Liver (tissue), 9 donors: ENCODE measurements around the gene GPI. TPM values are rescaled to one million over a fixed set of nuclear protein-coding genes. Genes with fewer than 3 reads are reported as not detected.
"Not testable (repeated sequence)": the region's sequence is repeated elsewhere in the genome, so short reads cannot be mapped to it uniquely, and the experiment has no call there.

Experiments
- DNase-seq: peaks from one replicate; pipeline ENCODE4 v3.0.0-alpha.2; 2017; ENCODE audit warnings: low spot score
- H3K27ac ChIP-seq, 2 donors: one replicate each; pipeline ENCODE4 v1.7.0; 2013; ENCODE audit warnings: inconsistent platforms in 2 of 2, low read length in 2 of 2, control low read depth in 1 of 2, low read depth in 1 of 2, mild to moderate bottlenecking in 1 of 2
- H3K27me3 ChIP-seq, 4 donors: one replicate each; pipeline versions ENCODE4 v1.6.1 to v1.7.0; 2013; ENCODE audit warnings: low read length in 3 of 4, inconsistent platforms in 1 of 4, mild to moderate bottlenecking in 1 of 4, moderate library complexity in 1 of 4; ENCODE audit not compliant: control insufficient read depth in 4 of 4, insufficient read depth in 4 of 4
- H3K36me3 ChIP-seq, 4 donors: one replicate each; pipeline versions ENCODE4 v1.6.1 to v1.7.0; 2013; ENCODE audit warnings: low read length in 3 of 4, mild to moderate bottlenecking in 3 of 4, low read depth in 1 of 4, moderate library complexity in 1 of 4; ENCODE audit not compliant: control insufficient read depth in 4 of 4, insufficient read depth in 3 of 4
- H3K4me1 ChIP-seq, 4 donors: one replicate each; pipeline versions ENCODE4 v1.6.1 to v1.7.0; 2013; ENCODE audit warnings: low read length in 3 of 4, mild to moderate bottlenecking in 3 of 4, moderate library complexity in 1 of 4; ENCODE audit not compliant: control insufficient read depth in 4 of 4, insufficient read depth in 4 of 4
- H3K4me3 ChIP-seq, 3 donors: one replicate each; pipeline versions ENCODE4 v1.6.1 to v1.7.0; 2013; ENCODE audit warnings: low read length in 3 of 3, control low read depth in 1 of 3, low read depth in 1 of 3, mild to moderate bottlenecking in 1 of 3
- H3K9ac ChIP-seq, 2 donors: one replicate each; pipeline ENCODE4 v1.7.0; 2013; ENCODE audit warnings: low read length in 2 of 2, mild to moderate bottlenecking in 2 of 2, moderate library complexity in 2 of 2, control low read depth in 1 of 2, low read depth in 1 of 2
- H3K9me3 ChIP-seq, 4 donors: one replicate each; pipeline versions ENCODE4 v1.6.1 to v1.7.0; 2013; ENCODE audit warnings: low read length in 3 of 4; ENCODE audit not compliant: control insufficient read depth in 4 of 4
- FOXA1 ChIP-seq: IDR thresholded peaks from 2 replicates; pipeline ENCODE4 v1.6.1; 2016; ENCODE audit warnings: antibody characterized with exemption
- FOXA2 ChIP-seq: IDR thresholded peaks from 2 replicates; pipeline ENCODE4 v1.6.1; 2016; ENCODE audit warnings: antibody characterized with exemption
- GABPA ChIP-seq, 2 donors: IDR thresholded peaks in 1 of 2; conservative IDR thresholded peaks in 1 of 2; 2 replicates each; pipeline ENCODE4 v1.6.1; 2016; ENCODE audit warnings: antibody characterized with exemption in 2 of 2, mild to moderate bottlenecking in 1 of 2, moderate library complexity in 1 of 2
- HNF4A ChIP-seq, 2 donors: conservative IDR thresholded peaks; 2 replicates each; pipeline ENCODE4 v1.6.1; 2016; ENCODE audit warnings: antibody characterized with exemption in 2 of 2, mild to moderate bottlenecking in 2 of 2
- HNF4G ChIP-seq: IDR thresholded peaks from 2 replicates; pipeline ENCODE4 v1.6.1; 2016; ENCODE audit warnings: antibody characterized with exemption
- JUND ChIP-seq, 2 donors: IDR thresholded peaks; 2 replicates each; pipeline ENCODE4 v1.6.1; 2016; ENCODE audit warnings: antibody characterized with exemption in 2 of 2
- NR2F2 ChIP-seq: IDR thresholded peaks from 2 replicates; pipeline ENCODE4 v1.6.1; 2016; ENCODE audit warnings: antibody characterized with exemption
- RXRA ChIP-seq, 2 donors: IDR thresholded peaks; 2 replicates each; pipeline ENCODE4 v1.6.1; 2017 to 2018; ENCODE audit warnings: antibody characterized with exemption in 2 of 2, mild to moderate bottlenecking in 1 of 2
- TAF1 ChIP-seq: conservative IDR thresholded peaks from 2 replicates; pipeline ENCODE4 v1.6.1; 2016; ENCODE audit warnings: antibody characterized with exemption, mild to moderate bottlenecking
- YY1 ChIP-seq: IDR thresholded peaks from 2 replicates; pipeline ENCODE4 v1.6.1; 2016; ENCODE audit warnings: antibody characterized with exemption, mild to moderate bottlenecking
- WGBS: extraction: QIAGEN DNeasy Blood & Tissue Kit; methylation state at CpG from one replicate; pipeline ENCODE4 v1.1.7; 2013; 5-methylcytosine and 5-hydroxymethylcytosine counted together
- polyA plus RNA-seq, 2 donors: library from polyadenylated mRNA; stranded (reverse) in 1 of 2; unstranded in 1 of 2; fragments of 200-250 nt in 1 of 2; fragments of >200 nt in 1 of 2; fragmentation: Nextera tagmentation in 1 of 2; extraction: Ambion mirVana in 1 of 2; gene quantifications; one replicate each; pipeline versions ENCODE4 v1.2.1 to v1.2.3, GENCODE V29; 2013 to 2015
- total RNA-seq, 2 donors: library from RNA; depleted of rRNA; stranded (reverse); fragments of >200 nt; gene quantifications; one replicate each; pipeline ENCODE4 v1.2.3, GENCODE V29; 2014
- TF ChIP-seq, protein P1 (sequence below): IDR thresholded peaks from 2 replicates; pipeline ENCODE4 v1.6.1; 2016; ENCODE audit warnings: antibody characterized with exemption
- TF ChIP-seq, protein P2 (sequence below): fragments of 150-350 bp; IDR thresholded peaks from 2 replicates; pipeline ENCODE4 v1.5.1; 2017; ENCODE audit warnings: improper control_type of control experiment, low read depth, low read length; ENCODE audit not compliant: missing input control
- TF ChIP-seq, protein P3 (sequence below): IDR thresholded peaks from 2 replicates; pipeline ENCODE4 v1.6.1; 2016; ENCODE audit warnings: antibody characterized with exemption
- TF ChIP-seq, protein P4 (sequence below): IDR thresholded peaks from 2 replicates; pipeline ENCODE4 v1.6.1; 2016; ENCODE audit warnings: antibody characterized with exemption, mild to moderate bottlenecking
- donor health status: healthy.
- donor health status: healthy.
- donor health status: healthy.
- donor health status: healthy.
- donor health status: healthy.

Gene GPI
- total and polyA plus RNA-seq, 4 donors = 61.8 to 191 (median 158) TPM

DNA sequence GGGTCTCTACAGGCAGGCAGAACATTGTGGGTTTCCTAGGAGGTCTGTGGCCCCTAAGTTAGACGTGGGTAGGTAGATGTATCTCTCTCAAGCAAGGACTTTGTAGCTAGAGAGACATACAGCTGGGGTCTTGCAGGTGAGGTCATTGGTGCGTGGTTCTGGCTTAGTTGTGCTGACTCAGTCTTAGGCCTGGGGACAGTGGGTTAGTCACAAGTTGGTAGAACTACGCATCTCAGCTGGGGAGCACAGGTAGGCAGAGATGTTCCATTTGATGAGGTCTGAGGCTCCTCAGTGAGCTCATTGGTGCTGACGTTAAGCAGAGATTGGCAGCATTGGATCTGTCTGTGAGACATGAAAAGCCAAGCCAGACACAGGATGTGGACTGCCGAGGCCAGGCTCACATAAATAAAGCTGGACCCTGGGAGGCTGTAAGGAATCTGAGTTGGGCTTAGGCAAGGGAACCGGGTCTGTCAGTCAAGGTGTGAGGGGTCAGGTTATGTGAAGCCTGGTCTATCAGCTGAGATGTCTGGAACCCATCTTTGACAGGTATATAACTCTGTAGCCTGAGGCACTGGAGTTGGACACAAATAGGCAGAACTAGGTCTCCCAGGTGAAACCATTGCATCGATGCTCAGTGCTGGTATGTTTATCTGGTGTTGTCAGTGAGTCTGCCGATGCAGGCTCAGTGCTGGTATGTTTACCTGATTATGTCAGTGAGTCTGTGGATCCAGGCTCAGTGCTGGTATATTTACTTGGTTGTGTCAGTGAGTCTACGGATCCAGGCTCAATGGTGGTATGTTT is 21.8 kb downstream of the GPI start (continued):
- TF ChIP-seq, protein P1, sequence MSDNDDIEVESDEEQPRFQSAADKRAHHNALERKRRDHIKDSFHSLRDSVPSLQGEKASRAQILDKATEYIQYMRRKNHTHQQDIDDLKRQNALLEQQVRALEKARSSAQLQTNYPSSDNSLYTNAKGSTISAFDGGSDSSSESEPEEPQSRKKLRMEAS = no peak
- TF ChIP-seq FOXA1 (no peak), FOXA2 (no peak)

DNA sequence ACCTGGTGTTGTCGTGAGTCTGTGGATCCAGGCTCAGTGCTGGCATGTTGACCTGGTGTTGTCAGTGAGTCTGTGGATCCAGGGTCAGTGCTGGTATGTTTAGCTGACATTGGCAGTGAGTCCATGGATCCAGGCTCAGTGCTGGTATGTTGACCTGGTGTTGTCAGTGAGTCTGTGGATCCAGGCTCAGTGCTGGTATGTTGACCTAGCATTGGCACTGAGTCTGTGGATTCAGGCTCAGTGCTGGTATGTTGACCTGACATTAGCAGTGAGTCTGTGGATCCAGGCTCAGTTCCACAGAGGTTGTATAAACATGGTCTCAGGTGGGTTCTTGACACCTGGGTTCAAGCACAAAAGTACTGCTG is 22.4 kb downstream of the GPI start:
- no peak for DNase-seq
- Histone ChIP-seq H3K9me3 (no peaks in the 10 kb centered on the region), H3K4me3 (no peak overlapping the region), H3K4me1 (no peaks in the 10 kb centered on the region), H3K36me3 (peaks cover 12 to 89% (median 51%) of the 10 kb centered on the region in 4 donors), H3K27ac (no peak overlapping the region), H3K9ac (no peak overlapping the region), H3K27me3 (no peaks in the 10 kb centered on the region)
- WGBS = 91% methylated on average over 1 of the region's 1 CpG
- TF ChIP-seq JUND (IDR thresholded peaks at IDR 0.05) (no peak), GABPA (IDR thresholded peaks at IDR 0.05 in 1 of 2, conservative IDR thresholded peaks at IDR 0.05 in 1 of 2) (no peak)
- TF ChIP-seq, protein P2, sequence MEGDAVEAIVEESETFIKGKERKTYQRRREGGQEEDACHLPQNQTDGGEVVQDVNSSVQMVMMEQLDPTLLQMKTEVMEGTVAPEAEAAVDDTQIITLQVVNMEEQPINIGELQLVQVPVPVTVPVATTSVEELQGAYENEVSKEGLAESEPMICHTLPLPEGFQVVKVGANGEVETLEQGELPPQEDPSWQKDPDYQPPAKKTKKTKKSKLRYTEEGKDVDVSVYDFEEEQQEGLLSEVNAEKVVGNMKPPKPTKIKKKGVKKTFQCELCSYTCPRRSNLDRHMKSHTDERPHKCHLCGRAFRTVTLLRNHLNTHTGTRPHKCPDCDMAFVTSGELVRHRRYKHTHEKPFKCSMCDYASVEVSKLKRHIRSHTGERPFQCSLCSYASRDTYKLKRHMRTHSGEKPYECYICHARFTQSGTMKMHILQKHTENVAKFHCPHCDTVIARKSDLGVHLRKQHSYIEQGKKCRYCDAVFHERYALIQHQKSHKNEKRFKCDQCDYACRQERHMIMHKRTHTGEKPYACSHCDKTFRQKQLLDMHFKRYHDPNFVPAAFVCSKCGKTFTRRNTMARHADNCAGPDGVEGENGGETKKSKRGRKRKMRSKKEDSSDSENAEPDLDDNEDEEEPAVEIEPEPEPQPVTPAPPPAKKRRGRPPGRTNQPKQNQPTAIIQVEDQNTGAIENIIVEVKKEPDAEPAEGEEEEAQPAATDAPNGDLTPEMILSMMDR = no peak

DNA sequence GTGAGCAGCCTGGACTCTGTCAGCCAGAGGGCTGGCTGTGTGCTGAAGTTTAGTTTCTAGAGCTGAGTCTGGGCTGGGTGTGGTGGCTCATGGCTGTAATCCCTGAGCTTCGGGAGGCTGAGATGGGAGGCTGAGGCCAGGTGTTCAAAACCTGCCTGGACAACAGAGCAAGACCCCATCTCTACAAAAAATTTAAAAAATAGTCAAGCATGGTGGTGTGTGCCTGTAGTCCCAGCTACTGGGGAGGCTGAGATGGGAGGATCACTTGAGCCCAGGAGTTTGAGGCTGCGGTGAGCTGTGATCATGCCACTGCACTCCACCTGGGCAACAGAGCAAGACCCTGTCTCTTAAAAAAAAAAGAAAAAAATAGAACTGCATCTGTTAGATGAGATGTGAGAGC is 23.7 kb downstream of the GPI start:
- not testable (repeated sequence) for H3K27ac ChIP-seq, H3K4me3 ChIP-seq, H3K9me3 ChIP-seq, H3K4me1 ChIP-seq, DNase-seq, H3K27me3 ChIP-seq, H3K9ac ChIP-seq
- 99% methylated on average over 2 of the region's 2 CpGs for WGBS
- H3K36me3 ChIP-seq = peaks cover 8 to 89% (median 53%) of the 10 kb centered on the region in 4 donors

DNA sequence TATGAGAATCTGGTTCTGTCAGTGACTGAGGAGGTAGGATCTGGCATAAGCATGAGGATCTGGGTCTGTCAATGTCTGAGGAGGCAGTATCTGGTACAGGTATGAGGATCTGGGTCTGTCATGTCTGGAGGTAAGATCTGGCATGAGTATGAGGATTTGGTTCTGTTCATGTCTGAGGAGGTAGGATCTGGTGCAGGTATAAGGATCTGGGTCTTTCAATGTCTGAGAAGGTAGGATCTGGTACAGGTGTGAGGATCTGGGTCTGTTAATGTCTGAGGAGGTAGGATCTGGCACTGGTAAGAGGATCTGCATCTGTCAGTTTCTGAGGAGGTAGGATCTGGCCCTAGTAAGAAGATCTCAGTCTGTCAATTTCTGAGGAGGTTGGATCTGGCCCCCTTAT is 26.8 kb downstream of the GPI start:
- no peaks in the 10 kb centered on the region for H3K9me3 ChIP-seq
- H3K4me3 ChIP-seq = no peak overlapping the region
- DNase-seq = no peak
- no peaks in the 10 kb centered on the region for H3K27me3 ChIP-seq
- TF ChIP-seq RXRA (IDR thresholded peaks at IDR 0.05) = no peak
- no peak for TF ChIP-seq GABPA (IDR thresholded peaks at IDR 0.05 in 1 of 2, conservative IDR thresholded peaks at IDR 0.05 in 1 of 2)
- TF ChIP-seq HNF4G = no peak
- TF ChIP-seq YY1 = no peak
- TF ChIP-seq, protein P3, sequence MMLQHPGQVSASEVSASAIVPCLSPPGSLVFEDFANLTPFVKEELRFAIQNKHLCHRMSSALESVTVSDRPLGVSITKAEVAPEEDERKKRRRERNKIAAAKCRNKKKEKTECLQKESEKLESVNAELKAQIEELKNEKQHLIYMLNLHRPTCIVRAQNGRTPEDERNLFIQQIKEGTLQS = no peak
- no peak for TF ChIP-seq JUND (IDR thresholded peaks at IDR 0.05)
- TF ChIP-seq HNF4A (conservative IDR thresholded peaks at IDR 0.05) = no peak
- TF ChIP-seq, protein P4, sequence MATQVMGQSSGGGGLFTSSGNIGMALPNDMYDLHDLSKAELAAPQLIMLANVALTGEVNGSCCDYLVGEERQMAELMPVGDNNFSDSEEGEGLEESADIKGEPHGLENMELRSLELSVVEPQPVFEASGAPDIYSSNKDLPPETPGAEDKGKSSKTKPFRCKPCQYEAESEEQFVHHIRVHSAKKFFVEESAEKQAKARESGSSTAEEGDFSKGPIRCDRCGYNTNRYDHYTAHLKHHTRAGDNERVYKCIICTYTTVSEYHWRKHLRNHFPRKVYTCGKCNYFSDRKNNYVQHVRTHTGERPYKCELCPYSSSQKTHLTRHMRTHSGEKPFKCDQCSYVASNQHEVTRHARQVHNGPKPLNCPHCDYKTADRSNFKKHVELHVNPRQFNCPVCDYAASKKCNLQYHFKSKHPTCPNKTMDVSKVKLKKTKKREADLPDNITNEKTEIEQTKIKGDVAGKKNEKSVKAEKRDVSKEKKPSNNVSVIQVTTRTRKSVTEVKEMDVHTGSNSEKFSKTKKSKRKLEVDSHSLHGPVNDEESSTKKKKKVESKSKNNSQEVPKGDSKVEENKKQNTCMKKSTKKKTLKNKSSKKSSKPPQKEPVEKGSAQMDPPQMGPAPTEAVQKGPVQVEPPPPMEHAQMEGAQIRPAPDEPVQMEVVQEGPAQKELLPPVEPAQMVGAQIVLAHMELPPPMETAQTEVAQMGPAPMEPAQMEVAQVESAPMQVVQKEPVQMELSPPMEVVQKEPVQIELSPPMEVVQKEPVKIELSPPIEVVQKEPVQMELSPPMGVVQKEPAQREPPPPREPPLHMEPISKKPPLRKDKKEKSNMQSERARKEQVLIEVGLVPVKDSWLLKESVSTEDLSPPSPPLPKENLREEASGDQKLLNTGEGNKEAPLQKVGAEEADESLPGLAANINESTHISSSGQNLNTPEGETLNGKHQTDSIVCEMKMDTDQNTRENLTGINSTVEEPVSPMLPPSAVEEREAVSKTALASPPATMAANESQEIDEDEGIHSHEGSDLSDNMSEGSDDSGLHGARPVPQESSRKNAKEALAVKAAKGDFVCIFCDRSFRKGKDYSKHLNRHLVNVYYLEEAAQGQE = no peak
- TF ChIP-seq FOXA1 = no peak
- TF ChIP-seq TAF1 = no peak
- TF ChIP-seq NR2F2 = no peak
- H3K9ac ChIP-seq = no peak overlapping the region
- no peaks in the 10 kb centered on the region for H3K4me1 ChIP-seq
- H3K36me3 ChIP-seq = peaks cover 7 to 93% (median 63%) of the 10 kb centered on the region in 4 donors
- no peak overlapping the region for H3K27ac ChIP-seq
